ENCODE data around the gene UCK2. TPM values are rescaled to one million over a fixed set of nuclear protein-coding genes. Genes with fewer than 3 reads are reported as not detected.

The UCK2 gene
- total RNA-seq, 3 donors from 2014 or later (not counting 1 experiment from before 2014, with no cell fraction given) = 12.8 to 20.5 (median 14.4) TPM

DNA sequence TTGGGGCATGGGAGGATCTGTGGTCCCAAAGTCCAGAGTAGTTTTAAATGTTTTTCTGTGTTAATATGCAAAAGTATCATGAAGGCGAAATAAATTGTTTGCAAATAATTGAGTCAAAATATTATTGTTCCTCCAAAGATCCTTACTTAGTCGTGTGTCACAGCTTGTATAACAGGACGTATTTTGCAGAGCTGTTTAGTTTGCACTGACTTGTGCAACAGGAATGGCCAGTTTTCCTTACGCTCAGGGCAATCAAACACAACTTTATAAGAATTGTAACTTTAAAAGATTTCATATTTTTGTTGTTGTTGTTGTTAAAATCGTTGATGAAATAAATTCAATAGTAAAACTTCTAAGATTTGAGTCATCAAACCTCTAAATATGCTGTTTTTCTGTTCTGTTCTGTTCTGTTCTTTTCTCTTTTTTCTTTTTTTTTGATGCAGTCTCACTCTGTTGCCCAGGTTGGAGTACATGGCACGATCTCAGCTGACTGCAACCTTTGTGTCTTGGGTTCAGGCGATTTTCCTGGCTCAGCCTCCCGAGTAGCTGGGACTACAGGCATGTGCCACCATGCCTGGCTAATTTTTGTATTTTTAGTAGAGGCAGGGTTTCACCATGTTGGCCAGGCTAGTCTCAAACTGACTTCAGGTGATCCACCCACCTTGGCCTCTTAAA lies 60.6 kb downstream of the UCK2 start:
- H3K27me3 Mint-ChIP-seq (ENCODE audit: low read depth in 2 of 2) = no peaks in the 10 kb centered on the region
- TF ChIP-seq, protein P1, sequence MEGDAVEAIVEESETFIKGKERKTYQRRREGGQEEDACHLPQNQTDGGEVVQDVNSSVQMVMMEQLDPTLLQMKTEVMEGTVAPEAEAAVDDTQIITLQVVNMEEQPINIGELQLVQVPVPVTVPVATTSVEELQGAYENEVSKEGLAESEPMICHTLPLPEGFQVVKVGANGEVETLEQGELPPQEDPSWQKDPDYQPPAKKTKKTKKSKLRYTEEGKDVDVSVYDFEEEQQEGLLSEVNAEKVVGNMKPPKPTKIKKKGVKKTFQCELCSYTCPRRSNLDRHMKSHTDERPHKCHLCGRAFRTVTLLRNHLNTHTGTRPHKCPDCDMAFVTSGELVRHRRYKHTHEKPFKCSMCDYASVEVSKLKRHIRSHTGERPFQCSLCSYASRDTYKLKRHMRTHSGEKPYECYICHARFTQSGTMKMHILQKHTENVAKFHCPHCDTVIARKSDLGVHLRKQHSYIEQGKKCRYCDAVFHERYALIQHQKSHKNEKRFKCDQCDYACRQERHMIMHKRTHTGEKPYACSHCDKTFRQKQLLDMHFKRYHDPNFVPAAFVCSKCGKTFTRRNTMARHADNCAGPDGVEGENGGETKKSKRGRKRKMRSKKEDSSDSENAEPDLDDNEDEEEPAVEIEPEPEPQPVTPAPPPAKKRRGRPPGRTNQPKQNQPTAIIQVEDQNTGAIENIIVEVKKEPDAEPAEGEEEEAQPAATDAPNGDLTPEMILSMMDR (IDR thresholded peaks at IDR 0.05) = no peak
- Histone ChIP-seq H3K9me3 (ENCODE audit: control insufficient read depth, insufficient read depth, low read length) (no peaks in the 10 kb centered on the region), H3K27me3 (ENCODE audit: control insufficient read depth, insufficient read depth, low read length) (no peaks in the 10 kb centered on the region), H3K36me3 (ENCODE audit: control insufficient read depth, insufficient read depth, low read length) (peaks cover 15% of the 10 kb centered on the region), H3K4me3 (ENCODE audit: low read length) (no peak overlapping the region), H3K27ac (ENCODE audit: low read length) (no peak overlapping the region), H3K4me1 (ENCODE audit: control insufficient read depth, insufficient read depth, low read length) (no peaks in the 10 kb centered on the region)
- WGBS (ENCODE audit: insufficient coverage) = 92% methylated on average over 6 of the region's 8 CpGs
- H3K27ac Mint-ChIP-seq = no peak overlapping the region
- ATAC-seq (no peak), DNase-seq (no peak)
- H3K36me3 Mint-ChIP-seq = no peaks in the 10 kb centered on the region
- intact Hi-C loops (cut with micrococcal nuclease) = no loop called here
- H3K9me3 Mint-ChIP-seq = no peaks in the 10 kb centered on the region
- H3K4me1 Mint-ChIP-seq = peaks cover 26 to 45% of the 10 kb centered on the region in 2 donors
- no peak overlapping the region for H3K4me3 Mint-ChIP-seq

DNA sequence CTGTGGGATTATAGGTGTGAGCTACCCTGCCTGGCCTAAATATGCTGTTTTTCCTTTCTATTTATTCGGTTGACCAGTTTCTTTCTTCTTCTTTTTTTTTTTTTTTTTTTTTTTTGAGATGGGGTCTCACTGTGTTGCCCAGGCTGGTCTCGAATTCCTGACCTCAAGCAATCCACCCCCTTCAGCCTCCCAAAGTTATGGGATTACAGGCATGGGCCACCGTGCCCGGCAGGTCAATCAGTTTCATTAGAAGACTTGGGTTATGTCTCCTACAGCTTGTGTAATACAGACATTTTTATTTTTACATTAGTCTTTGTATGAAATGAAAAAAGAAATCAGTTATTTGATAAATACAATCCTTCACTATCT lies 61.1 kb downstream of the UCK2 start:
- ATAC-seq (no peak), DNase-seq (no peak)
- Histone ChIP-seq H3K27me3 (ENCODE audit: control insufficient read depth, insufficient read depth, low read length) (no peaks in the 10 kb centered on the region), H3K27ac (ENCODE audit: low read length) (no peak overlapping the region), H3K4me1 (ENCODE audit: control insufficient read depth, insufficient read depth, low read length) (no peaks in the 10 kb centered on the region), H3K9me3 (ENCODE audit: control insufficient read depth, insufficient read depth, low read length) (no peaks in the 10 kb centered on the region), H3K4me3 (ENCODE audit: low read length) (no peak overlapping the region), H3K36me3 (ENCODE audit: control insufficient read depth, insufficient read depth, low read length) (peaks cover 15% of the 10 kb centered on the region)
- H3K36me3 Mint-ChIP-seq = no peaks in the 10 kb centered on the region
- H3K27ac Mint-ChIP-seq = no peak overlapping the region
- intact Hi-C loops (cut with micrococcal nuclease) = no loop called here
- no peaks in the 10 kb centered on the region for H3K27me3 Mint-ChIP-seq (ENCODE audit: low read depth in 2 of 2)
- no peak overlapping the region for H3K4me3 Mint-ChIP-seq
- H3K9me3 Mint-ChIP-seq = no peaks in the 10 kb centered on the region
- peaks cover 21 to 40% of the 10 kb centered on the region in 2 donors for H3K4me1 Mint-ChIP-seq
- WGBS (ENCODE audit: insufficient coverage) = 100% methylated on average over 1 of the region's 4 CpGs
- TF ChIP-seq, protein P1 (IDR thresholded peaks at IDR 0.05) = no peak

DNA sequence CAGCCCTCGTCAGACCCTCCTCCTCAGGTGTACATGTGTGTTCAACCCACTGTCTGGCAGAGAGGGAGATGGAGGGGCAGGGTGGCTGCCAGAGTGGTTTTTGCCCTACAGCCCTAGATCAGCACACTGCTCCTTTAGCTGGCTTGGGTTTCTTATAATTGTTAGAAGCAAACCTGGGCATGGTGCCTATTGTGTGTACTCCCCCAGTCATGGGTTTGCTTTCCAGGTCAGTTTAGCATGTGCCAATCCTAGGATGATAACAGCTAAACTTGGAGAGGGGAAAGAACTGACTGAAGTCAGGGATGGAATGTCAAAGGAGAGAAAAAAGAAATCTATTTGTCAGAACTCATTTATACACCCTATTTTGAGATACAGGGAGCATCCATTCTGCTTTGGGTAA lies 63.3 kb downstream of the UCK2 start:
- intact Hi-C loops (cut with micrococcal nuclease) = no loop called here
- H3K27ac Mint-ChIP-seq = no peak overlapping the region

More for the DNA sequence above, 63.3 kb downstream of the UCK2 start:
- H3K4me1 ChIP-seq (ENCODE audit: control insufficient read depth, insufficient read depth, low read length) = no peaks in the 10 kb centered on the region
- WGBS (ENCODE audit: insufficient coverage) = 100% methylated on average over 1 of the region's 1 CpG
- H3K4me3 ChIP-seq (ENCODE audit: low read length) = no peak overlapping the region
- Mint-ChIP-seq H3K4me3 (no peak overlapping the region), H3K36me3 (no peaks in the 10 kb centered on the region), H3K27me3 (ENCODE audit: low read depth in 2 of 2) (no peaks in the 10 kb centered on the region), H3K4me1 (peaks cover 11 to 32% of the 10 kb centered on the region in 2 donors), H3K9me3 (no peaks in the 10 kb centered on the region)
- DNase-seq (no peak), ATAC-seq (no peak)
- no peaks in the 10 kb centered on the region for H3K9me3 ChIP-seq (ENCODE audit: control insufficient read depth, insufficient read depth, low read length)
- H3K36me3 ChIP-seq (ENCODE audit: control insufficient read depth, insufficient read depth, low read length) = peaks cover 16% of the 10 kb centered on the region
- H3K27ac ChIP-seq (ENCODE audit: low read length) = no peak overlapping the region
- H3K27me3 ChIP-seq (ENCODE audit: control insufficient read depth, insufficient read depth, low read length) = no peaks in the 10 kb centered on the region
- TF ChIP-seq, protein P1 (IDR thresholded peaks at IDR 0.05) = no peak
